ENCODE measurements around the gene FBN2. TPM values are rescaled to one million over a fixed set of nuclear protein-coding genes. Genes with fewer than 3 reads are reported as not detected.

The FBN2 gene
- total and polyA plus RNA-seq, 9 of the 15 experiments (the other 6 are each of a cell fraction or from before 2014, with no cell fraction given) = 0.01 to 0.09 TPM; not detected in 7

DNA sequence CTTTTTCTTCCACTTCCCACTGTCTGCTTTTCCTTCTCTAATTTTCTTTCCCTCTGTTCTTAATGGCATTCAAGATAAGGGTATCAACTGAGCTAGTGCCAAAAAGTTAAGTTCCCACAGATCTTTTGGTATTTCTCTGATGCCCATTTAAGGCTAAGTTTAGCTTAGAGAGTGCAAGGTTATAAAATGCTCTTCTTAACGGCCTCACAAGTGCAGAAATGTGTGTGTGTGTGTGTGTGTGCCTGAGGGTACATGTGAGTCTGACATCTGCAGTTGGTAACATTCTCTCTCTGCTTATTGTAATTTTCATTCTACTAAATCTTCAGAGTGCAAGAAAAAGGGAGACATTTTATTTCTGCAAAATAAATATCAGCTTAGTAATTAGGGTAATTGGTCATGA is 24.2 kb downstream of the FBN2 start:
- intact Hi-C loops (cut with micrococcal nuclease) (no loop called here), in situ Hi-C loops (cut with MboI) (no loop called here)
- WGBS (ENCODE audit: insufficient coverage, low coverage, missing lambda C conversion rate) = 0% methylated on average over 1 of the region's 1 CpG
- no peaks in the 10 kb centered on the region for H3K79me2 ChIP-seq (ENCODE audit: control insufficient read depth, insufficient read depth, low read length)
- no peaks in the 10 kb centered on the region for H3K9me1 ChIP-seq (ENCODE audit: control insufficient read depth, insufficient read depth, low read length)
- H3K9ac ChIP-seq (ENCODE audit: insufficient read depth in 1 of 2, low read depth in 2 of 2, low read length in 2 of 2) = no peak overlapping the region
- no peaks in the 10 kb centered on the region for H3K9me3 ChIP-seq (replicated peaks; ENCODE audit: control insufficient read depth, insufficient read depth, low read depth, low read length)
- ChIA-PET CTCF (ENCODE audit: low intra/inter-chr PET ratio) (no interaction called here), POLR2A (no interaction called here)
- BruUV-seq (replicated peaks) = no TSS peak
- H2AFZ ChIP-seq (ENCODE audit: low read depth, low read length) = no peak overlapping the region
- H3K27ac ChIP-seq (ENCODE audit: extremely low read depth, low read depth, low read length) = no peak overlapping the region
- no peak for DNase-seq (ENCODE audit: extremely low read depth in 1 of 4, low spot score in 3 of 4)
- no peaks in the 10 kb centered on the region for H3K27me3 ChIP-seq (ENCODE audit: control insufficient read depth in 2 of 2, insufficient read depth in 2 of 2, low read length in 2 of 2)
- no peaks in the 10 kb centered on the region for H3K36me3 ChIP-seq (ENCODE audit: control insufficient read depth, insufficient read depth, low read length)
- H3K4me1 ChIP-seq (replicated peaks in 1 of 2; ENCODE audit: control insufficient read depth in 2 of 2, insufficient read depth in 2 of 2, low read length in 2 of 2) = no peaks in the 10 kb centered on the region
- H3K4me2 ChIP-seq (ENCODE audit: insufficient read depth, low read length) = no peak overlapping the region
- no peak for ATAC-seq
- no peak overlapping the region for H3K4me3 ChIP-seq
- no peak for FAIRE-seq
- H4K20me1 ChIP-seq (replicated peaks; ENCODE audit: control insufficient read depth, insufficient read depth, low read length) = no peaks in the 10 kb centered on the region
- no peak for TF ChIP-seq EHMT2 (IDR thresholded peaks at IDR 0.05)
- no peak for TF ChIP-seq ZNF224 (CRISPR knock-in tag; IDR thresholded peaks at IDR 0.05)
- TF ChIP-seq, protein P1, sequence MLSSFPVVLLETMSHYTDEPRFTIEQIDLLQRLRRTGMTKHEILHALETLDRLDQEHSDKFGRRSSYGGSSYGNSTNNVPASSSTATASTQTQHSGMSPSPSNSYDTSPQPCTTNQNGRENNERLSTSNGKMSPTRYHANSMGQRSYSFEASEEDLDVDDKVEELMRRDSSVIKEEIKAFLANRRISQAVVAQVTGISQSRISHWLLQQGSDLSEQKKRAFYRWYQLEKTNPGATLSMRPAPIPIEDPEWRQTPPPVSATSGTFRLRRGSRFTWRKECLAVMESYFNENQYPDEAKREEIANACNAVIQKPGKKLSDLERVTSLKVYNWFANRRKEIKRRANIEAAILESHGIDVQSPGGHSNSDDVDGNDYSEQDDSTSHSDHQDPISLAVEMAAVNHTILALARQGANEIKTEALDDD (IDR thresholded peaks at IDR 0.05) = no peak
- TF ChIP-seq, protein P2, sequence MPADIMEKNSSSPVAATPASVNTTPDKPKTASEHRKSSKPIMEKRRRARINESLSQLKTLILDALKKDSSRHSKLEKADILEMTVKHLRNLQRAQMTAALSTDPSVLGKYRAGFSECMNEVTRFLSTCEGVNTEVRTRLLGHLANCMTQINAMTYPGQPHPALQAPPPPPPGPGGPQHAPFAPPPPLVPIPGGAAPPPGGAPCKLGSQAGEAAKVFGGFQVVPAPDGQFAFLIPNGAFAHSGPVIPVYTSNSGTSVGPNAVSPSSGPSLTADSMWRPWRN (IDR thresholded peaks at IDR 0.05; ENCODE audit: low read depth) = no peak
- TF ChIP-seq, protein P3, sequence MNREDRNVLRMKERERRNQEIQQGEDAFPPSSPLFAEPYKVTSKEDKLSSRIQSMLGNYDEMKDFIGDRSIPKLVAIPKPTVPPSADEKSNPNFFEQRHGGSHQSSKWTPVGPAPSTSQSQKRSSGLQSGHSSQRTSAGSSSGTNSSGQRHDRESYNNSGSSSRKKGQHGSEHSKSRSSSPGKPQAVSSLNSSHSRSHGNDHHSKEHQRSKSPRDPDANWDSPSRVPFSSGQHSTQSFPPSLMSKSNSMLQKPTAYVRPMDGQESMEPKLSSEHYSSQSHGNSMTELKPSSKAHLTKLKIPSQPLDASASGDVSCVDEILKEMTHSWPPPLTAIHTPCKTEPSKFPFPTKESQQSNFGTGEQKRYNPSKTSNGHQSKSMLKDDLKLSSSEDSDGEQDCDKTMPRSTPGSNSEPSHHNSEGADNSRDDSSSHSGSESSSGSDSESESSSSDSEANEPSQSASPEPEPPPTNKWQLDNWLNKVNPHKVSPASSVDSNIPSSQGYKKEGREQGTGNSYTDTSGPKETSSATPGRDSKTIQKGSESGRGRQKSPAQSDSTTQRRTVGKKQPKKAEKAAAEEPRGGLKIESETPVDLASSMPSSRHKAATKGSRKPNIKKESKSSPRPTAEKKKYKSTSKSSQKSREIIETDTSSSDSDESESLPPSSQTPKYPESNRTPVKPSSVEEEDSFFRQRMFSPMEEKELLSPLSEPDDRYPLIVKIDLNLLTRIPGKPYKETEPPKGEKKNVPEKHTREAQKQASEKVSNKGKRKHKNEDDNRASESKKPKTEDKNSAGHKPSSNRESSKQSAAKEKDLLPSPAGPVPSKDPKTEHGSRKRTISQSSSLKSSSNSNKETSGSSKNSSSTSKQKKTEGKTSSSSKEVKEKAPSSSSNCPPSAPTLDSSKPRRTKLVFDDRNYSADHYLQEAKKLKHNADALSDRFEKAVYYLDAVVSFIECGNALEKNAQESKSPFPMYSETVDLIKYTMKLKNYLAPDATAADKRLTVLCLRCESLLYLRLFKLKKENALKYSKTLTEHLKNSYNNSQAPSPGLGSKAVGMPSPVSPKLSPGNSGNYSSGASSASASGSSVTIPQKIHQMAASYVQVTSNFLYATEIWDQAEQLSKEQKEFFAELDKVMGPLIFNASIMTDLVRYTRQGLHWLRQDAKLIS (CRISPR knock-in tag; IDR thresholded peaks at IDR 0.05) = no peak
- no peak for TF ChIP-seq ZNF184 (CRISPR knock-in tag; IDR thresholded peaks at IDR 0.05)
- TF ChIP-seq IRF2 (CRISPR knock-in tag; IDR thresholded peaks at IDR 0.05) = no peak
- no peak for TF ChIP-seq ZNF12 (CRISPR knock-in tag; IDR thresholded peaks at IDR 0.05)
- no peak for TF ChIP-seq ZNF274 (IDR thresholded peaks at IDR 0.05; ENCODE audit: borderline replicate concordance, low read depth, low read length)
- no peak for TF ChIP-seq HEY1 (CRISPR knock-in tag; IDR thresholded peaks at IDR 0.05; ENCODE audit: borderline replicate concordance)
- TF ChIP-seq PCBP1 (IDR thresholded peaks at IDR 0.05; ENCODE audit: low read depth, low read length, poor library complexity, severe bottlenecking) = no peak
- TF ChIP-seq, protein P4, sequence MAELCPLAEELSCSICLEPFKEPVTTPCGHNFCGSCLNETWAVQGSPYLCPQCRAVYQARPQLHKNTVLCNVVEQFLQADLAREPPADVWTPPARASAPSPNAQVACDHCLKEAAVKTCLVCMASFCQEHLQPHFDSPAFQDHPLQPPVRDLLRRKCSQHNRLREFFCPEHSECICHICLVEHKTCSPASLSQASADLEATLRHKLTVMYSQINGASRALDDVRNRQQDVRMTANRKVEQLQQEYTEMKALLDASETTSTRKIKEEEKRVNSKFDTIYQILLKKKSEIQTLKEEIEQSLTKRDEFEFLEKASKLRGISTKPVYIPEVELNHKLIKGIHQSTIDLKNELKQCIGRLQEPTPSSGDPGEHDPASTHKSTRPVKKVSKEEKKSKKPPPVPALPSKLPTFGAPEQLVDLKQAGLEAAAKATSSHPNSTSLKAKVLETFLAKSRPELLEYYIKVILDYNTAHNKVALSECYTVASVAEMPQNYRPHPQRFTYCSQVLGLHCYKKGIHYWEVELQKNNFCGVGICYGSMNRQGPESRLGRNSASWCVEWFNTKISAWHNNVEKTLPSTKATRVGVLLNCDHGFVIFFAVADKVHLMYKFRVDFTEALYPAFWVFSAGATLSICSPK (IDR thresholded peaks at IDR 0.05; ENCODE audit: borderline replicate concordance) = no peak
- TF ChIP-seq, protein P5, sequence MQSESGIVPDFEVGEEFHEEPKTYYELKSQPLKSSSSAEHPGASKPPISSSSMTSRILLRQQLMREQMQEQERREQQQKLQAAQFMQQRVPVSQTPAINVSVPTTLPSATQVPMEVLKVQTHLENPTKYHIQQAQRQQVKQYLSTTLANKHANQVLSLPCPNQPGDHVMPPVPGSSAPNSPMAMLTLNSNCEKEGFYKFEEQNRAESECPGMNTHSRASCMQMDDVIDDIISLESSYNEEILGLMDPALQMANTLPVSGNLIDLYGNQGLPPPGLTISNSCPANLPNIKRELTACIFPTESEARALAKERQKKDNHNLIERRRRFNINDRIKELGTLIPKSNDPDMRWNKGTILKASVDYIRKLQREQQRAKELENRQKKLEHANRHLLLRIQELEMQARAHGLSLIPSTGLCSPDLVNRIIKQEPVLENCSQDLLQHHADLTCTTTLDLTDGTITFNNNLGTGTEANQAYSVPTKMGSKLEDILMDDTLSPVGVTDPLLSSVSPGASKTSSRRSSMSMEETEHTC (IDR thresholded peaks at IDR 0.05) = no peak
- TF ChIP-seq ARID2 (IDR thresholded peaks at IDR 0.05) = no peak
- no peak for TF ChIP-seq SRSF9 (IDR thresholded peaks at IDR 0.05; ENCODE audit: borderline replicate concordance, low read depth, low read length)
- no peak for TF ChIP-seq ZNF143 (CRISPR knock-in tag; IDR thresholded peaks at IDR 0.05)
